ACHN (cell line): ENCODE data around the gene MUC3A.
A peak's percentile ranks its signal among the peaks of the same experiment; 100 is the strongest.

Experiments
- DNase-seq: peaks from one replicate; pipeline ENCODE4 v3.0.0-alpha.2; 2015
- in situ Hi-C: cut with HindIII; loops from 2 replicates; pipeline ENCODE4 v1.10.0; 2017; ENCODE audit warnings: low sequenced_read_pairs, low pct_ligation_motif_present, low pct_unique_long_range_greater_than_20kb

Gene MUC3A

GRCh38 chr7:100942045-100942774 lies 7.1 kb upstream of the MUC3A start:
- in situ Hi-C loops, result no loop called here
- DNase-seq, result no peak

- in situ Hi-C loops, result no loop called here
These were observed 5.6 kb upstream of the MUC3A start for GRCh38 chr7:100943693-100944092.

GRCh38 chr7:100944138-100944537 lies 5.2 kb upstream of the MUC3A start:
- in situ Hi-C loops, result no loop called here
- DNase-seq, result no peak

More at GRCh38 chr7:100943693-100944092, 5.6 kb upstream of the MUC3A start:
- no peak for DNase-seq

GRCh38 chr7:100946111-100946510 lies 3.2 kb upstream of the MUC3A start:
- DNase-seq, result no peak
- in situ Hi-C loops, result no loop called here

- in situ Hi-C loops, result no loop called here
- no peak for DNase-seq
These were observed 2.5 kb upstream of the MUC3A start for GRCh38 chr7:100946766-100947365.

- DNase-seq, result no peak
- in situ Hi-C loops, result no loop called here
These were observed 1.5 kb upstream of the MUC3A start for GRCh38 chr7:100947792-100948191.

GRCh38 chr7:100949933-100950443 lies 654 bp downstream of the MUC3A start:
- no peak for DNase-seq
- in situ Hi-C loops, result no loop called here

- in situ Hi-C loops, result no loop called here
These were observed 1.8 kb downstream of the MUC3A start for GRCh38 chr7:100951172-100951571.

GRCh38 chr7:100951888-100952560 lies 2.7 kb downstream of the MUC3A start:
- in situ Hi-C loops, result no loop called here
- no peak for DNase-seq

More at GRCh38 chr7:100951172-100951571, 1.8 kb downstream of the MUC3A start:
- no peak for DNase-seq

GRCh38 chr7:100952641-100953040 lies 3.3 kb downstream of the MUC3A start:
- no peak for DNase-seq
- in situ Hi-C loops, result no loop called here

- DNase-seq, result peak; percentile 24
- in situ Hi-C loops, result no loop called here
These were observed 8.6 kb downstream of the MUC3A start for GRCh38 chr7:100957832-100958421.

GRCh38 chr7:100959894-100960293 lies 10.6 kb downstream of the MUC3A start:
- in situ Hi-C loops, result no loop called here
- no peak for DNase-seq

- no peak for DNase-seq
- in situ Hi-C loops, result no loop called here
These were observed 13.2 kb downstream of the MUC3A start for GRCh38 chr7:100962537-100962936.

- DNase-seq, result no peak
- in situ Hi-C loops, result no loop called here
These were observed 14.1 kb downstream of the MUC3A start for GRCh38 chr7:100963386-100963785.

GRCh38 chr7:100963874-100964273 lies 14.5 kb downstream of the MUC3A start:
- in situ Hi-C loops, result no loop called here
- no peak for DNase-seq

- no peak for DNase-seq
These were observed 15.3 kb downstream of the MUC3A start for GRCh38 chr7:100964630-100965029.

GRCh38 chr7:100965045-100965722 lies 15.8 kb downstream of the MUC3A start:
- DNase-seq, result no peak
- in situ Hi-C loops, result no loop called here

More at GRCh38 chr7:100964630-100965029, 15.3 kb downstream of the MUC3A start:
- in situ Hi-C loops, result no loop called here

GRCh38 chr7:100965723-100966541 lies 16.6 kb downstream of the MUC3A start:
- DNase-seq, result peak; percentile 96
- in situ Hi-C loops, result no loop called here
